Endothelial cell of umbilical vein (primary cell): ENCODE measurements around the gene WDR4. TPM values are rescaled to one million over a fixed set of nuclear protein-coding genes. Genes with fewer than 3 reads are reported as not detected.
"Not testable (repeated sequence)": the region's sequence is repeated elsewhere in the genome, so short reads cannot be mapped to it uniquely, and the experiment has no call there.

ENCODE experiments used
- BruUV-seq: library from RNA; stranded (reverse); fragments of 400-500 nt; replicated peaks from 2 replicates; lab custom pipeline; 2021; lab: Mats Ljungman, UMichigan
- CTCF ChIA-PET: fragments of 300-600, 350-600 bp; sonication (Branson Sonifier 250); formaldehyde crosslinking; loops from one replicate; lab custom pipeline; 2021; ENCODE audit warnings: antibody characterized with exemption, inconsistent platforms; lab: Charles Lee
- POLR2A ChIA-PET: fragments of 300-600, 350-600 bp; sonication (Branson Sonifier 250); formaldehyde crosslinking; loops from one replicate; lab custom pipeline; 2021; ENCODE audit warnings: antibody characterized with exemption, inconsistent platforms; lab: Charles Lee
- DNase-seq: peaks from one replicate; pipeline ENCODE4 v3.0.0-alpha.2; 2011; ENCODE audit warnings: low read depth, low spot score
- FAIRE-seq: peaks from 2 replicates; lab custom pipeline; 2011; peaks lifted over from hg19 to GRCh38; lab: Jason Lieb, UNC
- H2AFZ ChIP-seq: 2 replicates; pipeline ENCODE4 v1.6.0; 2012; ENCODE audit warnings: low read depth, low read length, control low read depth, inconsistent platforms
- H3K27ac ChIP-seq: 2 replicates; pipeline ENCODE4 v1.5.1; 2011; ENCODE audit warnings: low read depth, mild to moderate bottlenecking, control low read depth, low read length, moderate library complexity; ENCODE audit not compliant: insufficient read depth
- H3K27me3 ChIP-seq, 2 experiments: 2 replicates each; pipeline versions ENCODE4 v1.6.0 to v1.6.1; 2011; ENCODE audit warnings: low read length in 2 of 2, mixed read lengths in 1 of 2; ENCODE audit not compliant: control insufficient read depth in 2 of 2, insufficient read depth in 2 of 2
- H3K36me3 ChIP-seq, 2 experiments: 2 replicates in 1 of 2; 3 replicates in 1 of 2; pipeline ENCODE4 v1.5.1; 2011; ENCODE audit warnings: low read length in 2 of 2, mild to moderate bottlenecking in 1 of 2, moderate library complexity in 1 of 2; ENCODE audit not compliant: control insufficient read depth in 2 of 2, insufficient read depth in 2 of 2; ENCODE audit errors: extremely low read depth in 1 of 2
- H3K4me1 ChIP-seq: 3 replicates; pipeline ENCODE4 v1.5.1; 2011; ENCODE audit warnings: mild to moderate bottlenecking, low read length; ENCODE audit not compliant: control insufficient read depth, insufficient read depth; ENCODE audit errors: extremely low read depth
- H3K4me2 ChIP-seq: 2 replicates; pipeline ENCODE4 v1.6.1; 2011; ENCODE audit warnings: low read length, control low read depth, mixed read lengths; ENCODE audit not compliant: insufficient read depth
- H3K4me3 ChIP-seq, 3 experiments: fragments of 200-600 bp in 1 of 3; sonication (generic), shearing (Covaris generic) in 1 of 3; replicated peaks in 1 of 3; 2 replicates each; pipeline ENCODE4 v1.5.1; 2011 to 2016; ENCODE audit warnings: control low read depth in 3 of 3, low read length in 3 of 3, mild to moderate bottlenecking in 2 of 3, inconsistent platforms in 1 of 3, low read depth in 1 of 3, moderate library complexity in 1 of 3; ENCODE audit not compliant: insufficient read depth in 1 of 3
- H3K79me2 ChIP-seq: 2 replicates; pipeline ENCODE4 v1.6.0; 2012; ENCODE audit warnings: low read length, inconsistent platforms; ENCODE audit not compliant: control insufficient read depth, insufficient read depth
- H3K9ac ChIP-seq: replicated peaks from 2 replicates; pipeline ENCODE3; 2011; ENCODE audit warnings: low read length, control low read depth; ENCODE audit not compliant: insufficient read depth; ENCODE audit errors: extremely low read depth
- H3K9me1 ChIP-seq: replicated peaks from 3 replicates; pipeline ENCODE4 v1.6.0; 2011; ENCODE audit warnings: mild to moderate bottlenecking, low read length; ENCODE audit not compliant: control insufficient read depth, insufficient read depth; ENCODE audit errors: extremely low read depth
- H3K9me3 ChIP-seq: replicated peaks from 2 replicates; pipeline ENCODE4 v1.5.1; 2012; ENCODE audit warnings: low read length, inconsistent platforms; ENCODE audit not compliant: control insufficient read depth, insufficient read depth
- H4K20me1 ChIP-seq: replicated peaks from 2 replicates; pipeline ENCODE3; 2011; ENCODE audit warnings: mild to moderate bottlenecking, low read length; ENCODE audit not compliant: control insufficient read depth, insufficient read depth; ENCODE audit errors: extremely low read depth
- CTCF ChIP-seq, 2 donors: IDR thresholded peaks; 1 replicate in 1 of 2; 2 replicates in 1 of 2; pipeline ENCODE4 v1.5.1; 2011; ENCODE audit warnings: low read length in 2 of 2, mild to moderate bottlenecking in 2 of 2, moderate library complexity in 2 of 2, control low read depth in 1 of 2, inconsistent platforms in 1 of 2, low read depth in 1 of 2; ENCODE audit not compliant: insufficient read depth in 1 of 2; ENCODE audit errors: extremely low read depth in 1 of 2
- POLR2A ChIP-seq: IDR thresholded peaks from 2 replicates; pipeline ENCODE4 v1.6.1; 2012; ENCODE audit warnings: low read depth, mild to moderate bottlenecking, control low read depth, low read length
- dilution Hi-C: fragments of 300-500 bp; cut with MboI; formaldehyde crosslinking; loops from one replicate; pipeline ENCODE4 v1.15.0; 2019; ENCODE audit warnings: low sequenced_read_pairs; ENCODE audit not compliant: extremely low pct_ligation_motif_present
- intact Hi-C: fragments of 100-400 bp; cut with micrococcal nuclease; formaldehyde crosslinking; loops from one replicate; pipeline ENCODE4 v1.10.0; 2022
- polyA plus RNA-seq, 4 experiments: library from polyadenylated mRNA; depleted of rRNA in 3 of 4; stranded (reverse) in 3 of 4; unstranded in 1 of 4; fragments of >200 nt; gene quantifications; 2 replicates each; pipeline versions ENCODE4 v1.2.1 to v1.2.3, GENCODE V29; 2011 to 2012; ENCODE audit warnings: missing spikeins in 1 of 4
- total RNA-seq: library from RNA; stranded (reverse); gene quantifications from 2 replicates; pipeline ENCODE4 v1.2.3, GENCODE V29; 2021

Gene WDR4
- total and polyA plus RNA-seq, 2 donors (not counting 3 experiments of a cell fraction or from before 2014, with no cell fraction given) = 24.5 to 40.0 TPM

GRCh38 chr21:42833439-42833815, 45.9 kb downstream of the WDR4 start:
- Histone ChIP-seq H3K9ac (no peak overlapping the region), H3K79me2 (no peaks in the 10 kb centered on the region), H3K27ac (no peak overlapping the region), H3K27me3 (peaks cover 0 to 2% of the 10 kb centered on the region in 2 experiments), H2AFZ (no peak overlapping the region), H3K36me3 (no peaks in the 10 kb centered on the region), H3K4me2 (no peak overlapping the region), H3K4me3 (no peak overlapping the region), H4K20me1 (no peaks in the 10 kb centered on the region), H3K9me3 (no peaks in the 10 kb centered on the region), H3K4me1 (no peaks in the 10 kb centered on the region), H3K9me1 (no peaks in the 10 kb centered on the region)
- CTCF ChIA-PET = interaction anchor here (0.9 kb wide), 1 partner anchor 240 kb away, joined by 6 read pairs; no protein-coding TSS in a partner anchor
- POLR2A ChIA-PET = no interaction called here
- TF ChIP-seq CTCF (IDR thresholded peaks at IDR 0.05; ENCODE audit: extremely low read depth in 1 of 2, insufficient read depth in 1 of 2, low read depth in 1 of 2, low read length in 2 of 2) = peak in 1 of 2 donors; percentile 3
- no peak for TF ChIP-seq POLR2A
- intact Hi-C loops = no loop called here
- DNase-seq (no peak), FAIRE-seq (no peak)
- BruUV-seq = no TSS peak
- dilution Hi-C loops = no loop called here

GRCh38 chr21:42832321-42832630, 47.1 kb downstream of the WDR4 start:
- H3K4me1 ChIP-seq, H3K79me2 ChIP-seq, H3K27me3 ChIP-seq, H4K20me1 ChIP-seq, FAIRE-seq, BruUV-seq, H3K4me2 ChIP-seq, H3K9ac ChIP-seq, H3K36me3 ChIP-seq, H3K4me3 ChIP-seq, H2AFZ ChIP-seq, H3K27ac ChIP-seq, dilution Hi-C loops, H3K9me1 ChIP-seq, H3K9me3 ChIP-seq, intact Hi-C loops, POLR2A ChIA-PET, DNase-seq: not testable (repeated sequence)
- CTCF ChIA-PET = interaction anchor here (0.9 kb wide), 1 partner anchor 239 kb away, joined by 6 read pairs; no protein-coding TSS in a partner anchor
